Measurements from ENCODE around the gene HCN1.

HCN1 gene

GRCh38 chr5:45402804-45403455 lies 293.2 kb downstream of the HCN1 start:
- TF ChIP-seq, protein P1, sequence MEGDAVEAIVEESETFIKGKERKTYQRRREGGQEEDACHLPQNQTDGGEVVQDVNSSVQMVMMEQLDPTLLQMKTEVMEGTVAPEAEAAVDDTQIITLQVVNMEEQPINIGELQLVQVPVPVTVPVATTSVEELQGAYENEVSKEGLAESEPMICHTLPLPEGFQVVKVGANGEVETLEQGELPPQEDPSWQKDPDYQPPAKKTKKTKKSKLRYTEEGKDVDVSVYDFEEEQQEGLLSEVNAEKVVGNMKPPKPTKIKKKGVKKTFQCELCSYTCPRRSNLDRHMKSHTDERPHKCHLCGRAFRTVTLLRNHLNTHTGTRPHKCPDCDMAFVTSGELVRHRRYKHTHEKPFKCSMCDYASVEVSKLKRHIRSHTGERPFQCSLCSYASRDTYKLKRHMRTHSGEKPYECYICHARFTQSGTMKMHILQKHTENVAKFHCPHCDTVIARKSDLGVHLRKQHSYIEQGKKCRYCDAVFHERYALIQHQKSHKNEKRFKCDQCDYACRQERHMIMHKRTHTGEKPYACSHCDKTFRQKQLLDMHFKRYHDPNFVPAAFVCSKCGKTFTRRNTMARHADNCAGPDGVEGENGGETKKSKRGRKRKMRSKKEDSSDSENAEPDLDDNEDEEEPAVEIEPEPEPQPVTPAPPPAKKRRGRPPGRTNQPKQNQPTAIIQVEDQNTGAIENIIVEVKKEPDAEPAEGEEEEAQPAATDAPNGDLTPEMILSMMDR (IDR thresholded peaks at IDR 0.05; ENCODE audit: borderline replicate concordance, control extremely low read depth, extremely low read depth, insufficient read depth, missing control alignments), result no peak

DNA sequence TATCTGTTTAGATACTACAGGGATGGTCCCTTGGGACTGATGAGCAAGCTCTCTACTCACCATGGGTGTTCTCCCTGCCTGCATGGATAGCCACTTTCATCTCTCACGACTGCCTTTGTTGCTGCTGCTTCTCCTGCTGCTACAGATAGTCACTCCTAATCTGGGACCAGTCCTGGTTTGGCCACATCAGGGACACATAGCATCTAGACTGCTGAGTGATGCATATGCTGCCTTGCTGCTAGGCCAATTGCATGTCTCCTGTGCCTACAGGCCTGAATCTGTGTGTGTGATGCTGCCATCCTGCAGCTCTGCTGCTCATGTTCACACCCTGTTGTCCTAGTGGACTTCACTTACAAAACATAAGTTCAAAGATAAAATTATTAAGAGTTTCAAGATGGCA lies 297.1 kb downstream of the HCN1 start:
- in situ Hi-C loops (cut with MboI; ENCODE audit: low sequenced_read_pairs, unreplicated experiment), result no loop called here
- no peak for DNase-seq (ENCODE audit: low spot score)
- TF ChIP-seq, protein P1 (IDR thresholded peaks at IDR 0.05; ENCODE audit: borderline replicate concordance, control extremely low read depth, extremely low read depth, insufficient read depth, missing control alignments), result no peak

More at GRCh38 chr5:45402804-45403455, 293.2 kb downstream of the HCN1 start:
- DNase-seq (ENCODE audit: low spot score), result no peak
- in situ Hi-C loops (cut with MboI; ENCODE audit: low sequenced_read_pairs, unreplicated experiment), result no loop called here

DNA sequence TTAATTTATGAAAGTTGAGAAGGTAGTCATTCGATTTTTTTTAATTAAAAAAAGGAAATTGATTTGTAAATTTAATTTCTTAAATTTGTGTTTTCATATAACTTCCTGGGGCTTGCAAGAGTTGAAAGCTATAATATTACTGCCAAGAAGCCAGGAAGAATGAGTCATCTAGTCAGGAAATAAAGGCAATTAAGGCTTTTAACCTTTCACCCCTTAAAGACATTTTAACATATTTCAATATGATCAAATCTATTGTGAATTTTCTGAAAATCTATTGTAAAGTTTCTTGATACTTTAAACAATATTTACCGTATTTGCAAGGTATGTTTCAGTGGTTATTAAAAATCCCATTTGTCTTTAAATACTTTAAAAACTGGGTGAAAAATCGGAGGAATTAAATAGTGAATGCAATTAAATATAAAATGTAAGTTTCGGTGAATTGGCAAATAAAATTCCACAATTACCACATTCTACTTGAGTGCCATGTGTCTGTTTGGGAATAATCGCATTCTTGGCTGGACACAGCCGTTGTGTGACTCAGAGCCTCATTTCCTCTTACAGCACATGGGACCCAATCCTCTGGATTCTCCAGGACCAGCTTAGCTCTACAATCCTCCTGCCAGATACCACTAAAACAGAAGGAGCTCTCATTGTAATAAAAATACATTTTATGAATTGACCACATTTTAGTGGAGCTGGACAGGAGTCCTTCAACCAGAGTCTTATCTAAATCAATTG lies 310.7 kb downstream of the HCN1 start:
- in situ Hi-C loops (cut with MboI; ENCODE audit: low sequenced_read_pairs, unreplicated experiment), result no loop called here
- DNase-seq (ENCODE audit: low spot score), result no peak
- TF ChIP-seq, protein P1 (IDR thresholded peaks at IDR 0.05; ENCODE audit: borderline replicate concordance, control extremely low read depth, extremely low read depth, insufficient read depth, missing control alignments), result no peak

- TF ChIP-seq, protein P1 (IDR thresholded peaks at IDR 0.05; ENCODE audit: borderline replicate concordance, control extremely low read depth, extremely low read depth, insufficient read depth, missing control alignments), result no peak
- DNase-seq (ENCODE audit: low spot score), result no peak
- in situ Hi-C loops (cut with MboI; ENCODE audit: low sequenced_read_pairs, unreplicated experiment), result no loop called here
Observed at GRCh38 chr5:45383985-45384384, 312.2 kb downstream of the HCN1 start.

GRCh38 chr5:45382583-45382982 lies 313.6 kb downstream of the HCN1 start:
- TF ChIP-seq, protein P1 (IDR thresholded peaks at IDR 0.05; ENCODE audit: borderline replicate concordance, control extremely low read depth, extremely low read depth, insufficient read depth, missing control alignments), result no peak
- no peak for DNase-seq (ENCODE audit: low spot score)
- in situ Hi-C loops (cut with MboI; ENCODE audit: low sequenced_read_pairs, unreplicated experiment), result no loop called here

- in situ Hi-C loops (cut with MboI; ENCODE audit: low sequenced_read_pairs, unreplicated experiment), result no loop called here
- DNase-seq (ENCODE audit: low spot score), result no peak
- TF ChIP-seq, protein P1 (IDR thresholded peaks at IDR 0.05; ENCODE audit: borderline replicate concordance, control extremely low read depth, extremely low read depth, insufficient read depth, missing control alignments), result no peak
Observed at GRCh38 chr5:45376417-45376816, 319.8 kb downstream of the HCN1 start.

All from GM13976 (cell line).